ENCODE data around the gene SLC9A8. TPM values are rescaled to one million over a fixed set of nuclear protein-coding genes. Genes with fewer than 3 reads are reported as not detected.
"Not testable (repeated sequence)": the region's sequence is repeated elsewhere in the genome, so short reads cannot be mapped to it uniquely, and the experiment has no call there.

SLC9A8 gene
- total RNA-seq, 1 donor from 2014 or later, result 35.0 TPM

DNA sequence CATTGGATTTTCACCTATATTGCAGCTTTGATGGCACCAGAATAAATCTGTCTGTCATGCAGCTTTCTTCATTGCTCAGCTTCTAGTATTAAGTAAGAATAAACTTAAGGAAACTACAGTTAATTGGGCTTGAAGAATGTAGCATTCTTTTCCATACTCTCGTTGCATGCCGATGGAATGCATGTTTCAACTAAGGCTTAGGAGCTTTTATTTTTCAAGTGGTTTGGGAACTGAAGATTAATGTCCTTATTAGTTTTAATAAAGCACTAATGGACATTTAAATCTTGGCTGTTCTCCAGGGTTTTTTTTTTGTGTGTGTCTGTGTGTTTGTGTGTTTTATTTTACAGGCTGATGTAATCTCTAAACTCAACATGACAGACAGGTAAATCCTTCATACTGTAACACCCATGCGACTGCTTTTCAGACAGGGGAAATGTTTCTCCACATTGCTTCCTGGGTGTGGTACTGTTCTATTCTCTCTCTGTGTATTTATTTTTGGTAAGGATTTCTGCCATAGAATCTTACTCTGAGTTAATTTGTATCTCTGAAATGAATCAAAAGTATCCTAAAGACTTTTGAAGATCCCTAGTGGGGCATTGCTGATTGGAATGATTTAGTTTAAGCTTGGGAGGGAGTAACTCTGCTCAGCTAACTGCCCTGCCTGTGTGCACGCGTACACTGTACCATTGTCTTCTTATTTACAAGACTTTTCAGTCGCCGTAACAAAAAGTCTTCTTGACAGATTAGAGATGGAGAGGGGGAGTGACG, 38.0 kb downstream of the SLC9A8 start:
- DNase-seq (ENCODE audit: low spot score), result no peak

DNA sequence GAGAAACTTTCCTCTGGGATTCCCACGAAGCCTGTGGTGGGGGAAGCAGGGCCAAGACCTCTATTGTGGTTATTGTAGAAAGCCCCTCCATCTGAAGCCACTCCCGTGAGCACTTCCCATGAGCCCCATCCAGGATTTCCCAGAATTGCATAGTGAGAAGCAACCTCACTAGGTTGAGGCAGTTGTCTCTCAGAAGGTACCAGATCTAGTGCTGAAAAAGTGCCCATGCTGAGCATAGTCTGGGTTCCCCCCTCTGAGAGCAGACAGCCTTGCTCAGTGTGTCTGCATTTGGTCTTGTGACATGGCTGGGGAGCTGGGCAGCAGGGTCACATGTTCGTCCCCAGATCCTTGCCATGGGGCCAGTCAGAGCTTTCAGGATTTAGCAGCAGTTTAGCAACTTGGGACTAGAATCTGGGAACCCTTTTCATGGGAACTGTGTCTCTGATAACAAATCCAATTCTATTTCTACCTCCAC, 38.6 kb downstream of the SLC9A8 start:
- DNase-seq (ENCODE audit: low spot score), result no peak

DNA sequence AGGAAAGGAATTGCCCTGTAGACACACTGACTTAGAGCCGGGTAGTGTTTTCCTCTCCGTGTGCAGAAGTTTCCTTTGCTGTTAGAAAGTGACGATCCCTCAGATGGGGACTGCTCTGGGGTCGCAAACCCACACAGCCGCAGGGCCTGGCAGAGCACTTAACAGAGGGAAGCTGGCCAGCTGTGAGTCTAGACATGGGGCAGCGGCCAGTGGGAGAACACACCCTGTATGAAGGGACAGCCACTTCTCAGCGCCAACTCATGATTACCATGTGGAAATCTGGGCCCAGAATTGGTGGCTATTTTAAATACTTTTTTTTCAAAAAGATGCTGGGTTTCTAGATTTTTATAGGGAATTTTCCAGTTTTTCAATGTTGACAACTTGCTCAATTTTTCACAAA, 39.4 kb downstream of the SLC9A8 start:
- no peak for DNase-seq (ENCODE audit: low spot score)

DNA sequence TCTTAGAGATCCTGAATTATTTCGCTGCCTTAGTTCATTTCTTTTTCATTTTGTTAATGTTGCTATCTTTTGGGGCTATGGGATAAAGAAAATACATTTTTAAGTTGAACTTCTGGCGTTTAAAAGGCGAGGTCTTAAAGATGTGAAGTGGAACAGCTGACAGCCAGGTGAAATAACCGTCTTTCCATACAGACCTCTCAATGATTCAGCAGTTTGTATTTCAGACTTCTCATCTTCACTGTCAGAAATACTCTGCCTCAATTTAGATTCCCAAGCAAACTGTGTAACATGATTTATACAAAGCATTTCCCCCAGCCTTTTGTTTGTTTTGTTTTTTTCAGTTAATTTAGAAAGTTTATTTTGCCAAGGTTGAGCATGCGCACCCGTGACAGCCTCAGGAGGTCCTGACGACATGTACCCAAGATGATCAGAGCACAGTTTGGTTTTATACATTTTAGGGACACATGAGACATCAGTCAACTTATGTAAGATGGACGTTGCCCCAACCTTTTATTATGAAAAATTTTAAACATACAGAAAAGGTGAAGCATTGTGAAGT, 40.0 kb downstream of the SLC9A8 start:
- no peak for DNase-seq (ENCODE audit: low spot score)

DNA sequence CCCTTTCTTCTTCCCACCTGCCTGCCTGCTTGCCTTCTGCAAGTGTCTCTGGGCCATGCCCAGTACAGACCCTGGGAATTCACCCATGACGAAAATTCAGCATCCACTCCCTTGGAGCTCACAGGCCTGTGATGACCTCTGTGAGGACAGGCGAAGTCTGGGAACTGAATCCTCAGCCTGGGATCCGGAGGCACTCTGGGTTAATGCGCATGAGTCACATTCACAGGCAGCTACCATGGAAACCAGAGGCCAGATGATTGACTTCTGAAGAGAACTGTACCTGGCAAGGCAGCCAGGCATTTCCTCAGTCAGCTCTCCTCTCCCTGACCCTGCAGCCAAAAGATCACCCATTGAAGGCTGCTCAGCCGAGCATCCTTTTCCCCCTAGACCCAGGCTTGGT, 41.0 kb downstream of the SLC9A8 start:
- DNase-seq (ENCODE audit: low spot score), result no peak

DNA sequence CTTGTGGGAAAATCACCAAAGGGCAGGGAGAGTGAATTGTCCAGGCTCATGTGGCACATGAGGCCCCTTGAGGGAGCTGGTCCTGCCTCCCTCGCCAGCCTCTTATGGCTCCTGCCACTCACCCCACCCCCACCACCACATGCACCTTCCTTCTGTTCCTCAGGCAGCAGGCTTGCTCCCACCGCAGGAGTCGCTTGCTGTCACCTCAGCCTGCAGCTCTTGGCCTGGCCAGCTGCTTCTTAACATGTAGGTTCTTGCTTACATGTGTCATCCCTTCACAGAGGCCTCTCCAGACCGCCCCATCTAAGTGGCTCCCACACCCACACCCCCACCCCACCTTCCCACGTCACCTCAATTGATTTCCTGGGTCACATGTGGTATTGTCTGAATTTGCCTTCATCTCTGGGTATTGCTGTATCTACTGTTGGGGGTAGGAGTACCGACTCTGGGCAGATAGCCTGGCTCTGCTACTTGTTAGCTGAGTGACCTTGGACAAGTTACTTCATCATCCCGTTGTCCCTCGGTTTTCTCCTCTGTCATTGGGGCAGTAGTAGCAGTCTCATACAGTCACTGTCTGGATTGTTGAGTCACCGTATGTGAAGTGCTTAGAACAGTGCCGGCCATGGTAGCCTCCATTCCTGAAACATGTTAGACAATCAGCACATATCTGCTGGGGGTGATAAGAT, 41.7 kb downstream of the SLC9A8 start:
- no peak for DNase-seq (ENCODE audit: low spot score)

DNA sequence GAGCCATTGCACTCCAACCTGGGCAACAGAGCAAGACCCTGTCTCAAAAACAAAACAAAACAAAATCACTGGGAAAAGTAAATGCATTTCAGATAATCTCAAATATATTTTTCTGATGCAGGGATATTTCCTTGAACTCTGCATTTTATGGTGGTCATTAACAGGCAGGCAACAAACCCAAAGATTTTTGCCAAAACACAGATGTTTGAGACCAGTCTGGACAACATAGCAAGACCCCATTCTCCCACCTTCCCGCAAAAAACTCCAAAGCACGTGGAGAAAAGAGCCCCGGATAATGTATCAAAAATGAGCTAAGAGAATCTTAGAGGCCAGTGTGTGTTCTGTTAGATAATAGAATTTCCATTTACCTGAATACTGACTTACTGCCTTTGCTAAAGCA, 44.3 kb downstream of the SLC9A8 start:
- no peak for DNase-seq (ENCODE audit: low spot score)

DNA sequence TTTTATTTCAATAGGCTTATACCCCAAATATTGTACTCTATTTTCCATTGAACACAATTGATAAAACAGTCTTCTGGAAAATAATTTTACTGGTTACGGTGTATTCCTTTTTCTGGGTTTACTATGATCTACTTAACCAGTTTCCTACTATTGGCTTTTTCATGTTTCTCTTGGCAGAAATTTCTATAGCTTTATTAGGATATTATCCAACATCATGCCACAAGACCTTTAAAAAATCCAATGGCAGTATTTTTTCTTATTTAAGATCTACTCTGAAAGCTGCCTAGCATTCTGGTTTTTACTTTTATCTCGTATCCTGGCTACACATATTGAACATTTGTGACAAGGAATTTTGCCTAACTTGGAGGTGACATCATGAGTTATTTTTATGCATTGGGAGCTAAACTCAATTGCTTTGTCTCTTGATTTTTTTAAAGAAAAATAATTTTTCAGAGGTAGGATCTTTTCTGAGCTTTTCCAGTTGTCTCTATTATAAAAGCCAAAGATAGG, 45.5 kb downstream of the SLC9A8 start:
- DNase-seq (ENCODE audit: low spot score), result no peak

DNA sequence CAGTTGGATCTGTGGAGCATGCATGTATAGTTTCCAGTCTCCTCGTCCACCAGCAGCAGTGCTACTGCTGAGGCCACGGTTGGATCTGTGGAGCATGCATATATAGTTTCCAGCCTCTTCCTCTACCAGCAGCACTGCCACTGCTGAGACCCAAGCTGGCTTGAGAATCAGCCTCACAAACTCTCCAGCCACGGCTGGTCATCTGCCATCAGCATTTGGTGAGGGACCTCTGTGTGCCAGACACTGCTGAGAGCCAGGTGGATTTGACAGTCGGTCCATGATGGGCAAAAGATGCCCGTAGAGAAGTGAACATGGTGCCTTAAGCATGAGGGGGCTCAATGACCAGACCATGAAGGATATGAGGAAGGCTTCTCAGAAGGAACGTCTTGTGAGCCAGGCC, 46.4 kb downstream of the SLC9A8 start:
- DNase-seq (ENCODE audit: low spot score), result no peak

DNA sequence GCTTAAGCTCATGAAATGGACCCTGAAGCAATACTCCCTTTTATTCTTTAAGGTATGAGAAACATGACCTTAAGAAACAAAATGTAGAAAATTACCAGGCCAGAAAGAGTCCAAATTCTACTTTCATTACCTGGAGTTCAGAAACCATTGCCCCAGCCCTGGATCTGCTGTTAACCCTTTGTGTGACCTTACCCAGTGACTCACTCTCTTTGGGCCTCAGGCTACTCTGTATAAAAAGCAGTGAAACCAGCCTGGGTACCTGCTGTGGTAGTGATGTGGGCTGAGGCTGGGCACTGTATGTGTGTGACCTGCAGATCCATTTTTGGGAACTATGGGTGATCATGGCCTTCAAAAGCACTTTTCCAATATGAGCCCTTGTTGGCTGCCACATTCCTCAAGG, 47.2 kb downstream of the SLC9A8 start:
- no peak for DNase-seq (ENCODE audit: low spot score)

DNA sequence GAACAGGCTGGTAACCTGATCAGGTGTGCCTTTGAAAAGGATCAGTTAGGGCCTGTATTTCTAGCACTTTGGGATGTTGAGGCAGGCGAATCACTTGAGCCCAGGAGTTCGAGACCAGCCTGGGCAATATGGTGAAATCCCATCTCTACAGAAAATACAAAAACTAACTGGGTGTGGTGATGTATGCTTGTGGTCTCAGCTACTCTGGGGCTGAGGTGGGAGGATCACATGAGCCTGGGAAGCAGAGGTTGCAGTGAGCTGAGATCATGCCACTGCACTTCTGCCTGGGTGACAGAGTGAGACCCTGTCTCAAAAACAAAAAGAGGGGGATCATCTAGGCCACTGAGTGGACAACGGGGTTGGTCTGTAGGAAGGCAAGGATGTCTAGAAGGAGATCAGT, 48.6 kb downstream of the SLC9A8 start:
- not testable (repeated sequence) for DNase-seq (ENCODE audit: low spot score)

DNA sequence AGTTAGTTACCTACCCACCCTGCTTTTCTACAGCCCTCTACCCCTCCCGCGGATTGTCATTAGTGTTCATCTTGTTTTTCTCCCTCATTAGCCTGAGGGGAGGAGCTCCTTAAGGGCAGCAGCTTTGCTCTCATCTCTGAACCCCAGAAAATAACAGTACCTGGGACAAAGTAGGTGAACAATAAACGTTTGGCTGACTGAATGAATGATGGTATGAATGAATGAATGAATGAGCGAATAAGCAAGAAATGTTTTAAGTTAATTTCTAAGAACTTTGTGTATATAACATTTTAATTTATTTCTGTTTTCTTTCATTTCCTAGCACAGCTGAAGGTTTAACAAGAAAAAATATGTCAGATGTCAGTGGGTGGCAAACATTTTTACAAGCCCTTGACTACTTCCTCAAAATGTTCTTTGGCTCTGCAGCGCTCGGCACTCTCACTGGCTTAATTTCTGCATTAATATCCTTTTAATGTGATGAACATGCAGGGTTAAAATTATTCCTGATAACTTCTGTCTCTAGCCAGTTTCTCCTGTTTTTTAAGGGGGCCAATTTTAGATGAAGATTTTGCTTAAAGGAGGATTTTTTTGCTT, 50.1 kb downstream of the SLC9A8 start:
- DNase-seq (ENCODE audit: low spot score), result no peak

DNA sequence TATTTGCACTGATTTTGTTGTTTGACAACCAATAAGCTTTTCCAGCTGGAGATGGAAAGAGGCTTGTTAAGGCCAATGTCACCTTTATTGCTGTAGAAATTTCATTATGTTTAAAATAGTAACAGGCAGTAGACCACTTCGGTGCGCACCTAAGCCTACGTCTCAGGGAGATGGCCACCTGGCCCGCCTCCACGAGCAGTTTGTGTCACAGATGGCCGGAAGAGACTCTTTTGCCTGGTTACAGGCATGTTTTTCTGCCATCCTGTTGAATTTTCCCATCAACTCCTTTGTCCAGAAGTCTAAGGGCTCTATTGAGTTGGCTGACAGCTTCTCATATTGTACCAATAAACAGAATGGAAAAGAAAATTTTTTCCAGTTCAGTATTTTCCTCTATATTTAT, 51.0 kb downstream of the SLC9A8 start:
- no peak for DNase-seq (ENCODE audit: low spot score)

DNA sequence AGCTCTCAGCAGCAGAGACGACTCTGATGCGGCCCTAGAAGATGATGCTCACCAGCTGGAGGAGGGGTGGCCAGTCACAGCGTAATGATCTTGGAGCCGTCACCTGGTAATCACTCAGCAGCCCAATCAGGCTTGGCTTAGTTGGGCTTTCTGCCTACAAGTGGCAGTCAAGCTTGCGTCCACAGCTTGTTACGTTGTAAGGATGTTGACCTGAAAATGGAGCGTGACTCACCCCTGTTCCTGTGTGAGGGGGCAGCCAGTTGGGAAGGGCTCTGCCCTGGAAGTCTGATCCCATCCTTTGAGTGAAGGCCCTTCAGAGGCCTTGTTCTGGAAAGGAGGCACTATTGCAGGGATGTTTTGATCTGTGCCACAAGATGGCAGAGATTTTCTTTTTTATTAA, 52.9 kb downstream of the SLC9A8 start:
- no peak for DNase-seq (ENCODE audit: low spot score)

DNA sequence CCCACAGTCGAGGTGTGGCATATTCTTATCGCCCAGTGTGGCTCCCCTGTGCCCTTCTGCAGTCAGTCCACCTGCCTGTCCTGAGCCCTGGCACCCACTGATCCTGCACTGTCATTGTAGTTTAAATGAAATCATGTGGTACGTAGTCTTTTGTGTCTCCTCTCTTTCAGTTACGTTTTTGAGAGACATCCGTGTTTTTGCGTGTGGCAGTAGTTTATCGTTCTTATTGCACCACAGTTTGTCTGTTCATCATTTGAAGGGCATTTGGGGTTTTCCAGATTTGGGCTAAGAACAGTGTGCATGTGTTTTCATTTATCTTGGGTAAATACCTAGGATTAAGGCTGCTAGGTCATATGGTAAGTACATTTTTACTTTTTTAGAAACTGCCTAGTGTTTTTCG, 53.4 kb downstream of the SLC9A8 start:
- DNase-seq (ENCODE audit: low spot score), result no peak

DNA sequence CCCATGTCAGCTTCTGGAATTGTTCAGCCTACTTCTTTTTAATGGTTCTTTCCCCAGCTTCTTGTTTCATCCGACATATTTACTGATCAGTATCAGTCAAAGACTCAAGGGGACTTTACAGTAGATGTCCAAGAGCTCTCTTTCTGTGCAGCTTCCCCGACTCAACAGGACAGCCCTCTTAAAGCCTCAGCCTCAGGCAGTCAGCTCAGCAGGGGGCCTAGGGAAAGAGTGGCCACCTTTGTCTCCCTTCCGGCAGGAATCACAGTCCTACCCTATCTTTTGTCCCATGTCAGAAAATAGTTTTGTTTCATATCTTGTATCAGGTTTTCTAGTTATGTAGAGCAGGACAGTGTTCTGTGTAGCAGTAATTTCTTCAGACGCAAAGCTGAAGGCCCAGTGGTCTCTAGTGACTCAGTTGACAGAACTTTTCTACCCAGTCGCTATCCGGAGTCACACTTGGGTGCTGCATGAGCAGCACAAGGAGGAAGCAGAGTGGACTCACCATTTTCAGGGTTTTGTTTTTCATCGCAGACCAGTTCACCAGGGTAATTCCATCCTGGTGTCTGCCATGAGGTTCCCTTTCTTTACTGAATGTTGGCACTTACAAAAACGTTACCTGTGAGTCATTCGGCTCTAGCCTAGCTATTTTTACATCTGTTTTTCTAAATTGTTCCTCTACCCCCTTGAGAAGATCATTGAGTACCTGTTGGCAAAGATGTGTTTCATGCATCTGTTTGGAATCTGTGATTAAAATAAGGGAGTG, 55.0 kb downstream of the SLC9A8 start:
- DNase-seq (ENCODE audit: low spot score), result no peak

DNA sequence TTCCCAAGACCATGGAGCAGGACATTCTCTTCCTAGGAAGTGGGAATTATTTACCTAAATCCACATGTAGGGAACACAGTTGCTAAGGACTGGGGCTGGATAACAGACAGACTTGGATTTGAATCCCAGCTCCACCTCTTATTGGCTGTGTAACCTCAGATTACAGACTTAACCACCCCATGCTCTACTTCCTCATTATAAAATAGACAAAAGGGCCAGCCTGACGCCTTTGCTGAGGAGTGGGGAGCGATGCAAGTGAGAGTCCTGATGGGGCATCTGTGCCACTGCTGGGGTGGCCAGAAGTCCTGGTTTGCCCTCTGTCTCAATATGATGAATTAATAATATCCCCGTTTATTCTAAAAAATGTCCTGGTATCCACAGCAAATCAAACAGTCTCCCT, 55.9 kb downstream of the SLC9A8 start:
- DNase-seq (ENCODE audit: low spot score), result no peak

DNA sequence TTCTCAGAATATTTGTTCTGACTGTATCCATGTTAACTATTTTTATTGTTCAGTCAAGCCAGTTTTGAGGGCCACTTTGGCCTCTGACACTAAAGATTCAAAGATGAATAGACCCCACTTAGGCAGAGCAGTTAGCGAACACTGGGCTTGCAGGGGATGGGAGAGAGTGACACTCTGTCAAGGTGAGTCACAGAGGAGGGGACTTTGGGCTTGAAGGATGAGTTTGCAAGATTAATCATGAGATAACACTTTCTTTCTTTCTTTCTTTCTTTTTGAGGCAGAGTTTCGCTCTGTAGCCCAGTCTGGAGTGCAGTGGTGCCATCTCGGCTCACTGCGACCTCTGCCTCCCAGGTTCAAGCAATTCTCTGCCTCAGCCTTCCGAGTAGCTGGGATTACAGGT, 56.3 kb downstream of the SLC9A8 start:
- DNase-seq (ENCODE audit: low spot score), result no peak

DNA sequence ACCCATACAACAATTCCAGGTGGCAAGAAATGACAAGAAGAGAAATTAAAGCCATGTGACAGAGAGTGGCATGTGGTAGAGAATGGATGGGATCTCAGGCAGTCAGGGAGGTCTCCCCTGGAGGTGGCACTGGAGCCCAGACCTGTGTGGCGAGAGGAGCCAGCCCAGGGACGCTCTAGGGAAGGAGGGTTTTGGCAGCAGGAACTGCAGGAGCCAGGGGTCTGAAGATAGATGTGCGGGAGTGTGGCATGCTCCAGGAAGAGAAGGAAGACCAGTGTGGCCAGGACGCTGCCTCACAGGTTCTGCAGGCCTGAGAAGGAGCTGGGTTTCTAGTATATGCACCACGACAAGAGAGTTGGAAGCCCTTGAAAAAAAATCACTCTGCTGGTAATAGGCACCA, 57.6 kb downstream of the SLC9A8 start:
- DNase-seq (ENCODE audit: low spot score), result no peak

DNA sequence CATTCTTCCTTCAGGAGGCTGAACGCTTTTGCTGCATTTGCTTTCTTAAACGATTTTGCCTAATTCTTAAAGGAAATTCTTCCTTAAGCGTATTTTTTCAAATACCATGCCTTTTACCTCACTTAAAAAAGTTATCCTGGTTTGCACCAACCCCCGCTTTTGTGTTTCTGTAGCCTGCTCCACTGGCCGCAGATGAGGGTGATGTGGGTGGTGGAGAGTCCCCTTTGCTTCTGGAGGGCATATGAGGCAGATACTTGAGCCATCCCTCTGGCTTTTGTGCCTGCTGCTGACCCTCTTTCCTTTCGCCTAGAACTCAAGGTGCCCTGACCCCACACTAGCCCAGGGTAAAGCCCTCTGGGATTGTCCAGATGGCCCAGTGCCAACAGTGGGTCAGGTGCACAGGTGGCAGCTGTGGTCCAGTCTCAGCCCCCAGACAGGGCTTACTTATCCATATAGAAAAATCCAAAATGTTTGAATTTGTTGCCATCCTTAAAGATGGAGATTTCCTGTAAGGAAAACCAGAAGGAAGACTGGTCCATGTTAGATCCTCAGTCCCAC, 58.8 kb downstream of the SLC9A8 start:
- no peak for DNase-seq (ENCODE audit: low spot score)

DNA sequence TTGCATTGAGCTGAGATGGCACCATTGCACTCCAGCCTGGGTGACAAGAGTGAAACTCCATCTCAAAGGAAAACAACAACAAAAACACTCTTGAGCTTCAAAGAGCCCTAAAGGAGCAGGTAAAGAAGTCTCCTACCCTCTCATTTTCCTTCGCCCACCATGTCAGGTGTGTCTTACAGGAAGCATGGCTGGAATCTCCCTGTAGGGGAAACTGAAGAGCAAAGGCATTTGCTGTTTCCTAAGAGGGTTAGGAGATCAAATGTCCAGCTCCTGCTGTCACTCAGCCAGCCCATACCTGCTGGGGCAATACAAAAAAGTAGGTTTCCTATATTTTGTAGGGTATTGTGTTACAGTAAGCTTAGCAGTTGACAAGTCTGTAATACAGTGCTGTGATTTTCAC, 59.4 kb downstream of the SLC9A8 start:
- DNase-seq (ENCODE audit: low spot score), result no peak
